Left cardiac atrium (tissue), 4 donors: ENCODE measurements around the gene STXBP3. TPM values are rescaled to one million over a fixed set of nuclear protein-coding genes. Genes with fewer than 3 reads are reported as not detected.
A peak's percentile ranks its signal among the peaks of the same experiment; 100 is the strongest.
"Not testable (repeated sequence)": the region's sequence is repeated elsewhere in the genome, so short reads cannot be mapped to it uniquely, and the experiment has no call there.

ENCODE experiments used
- ATAC-seq, 2 donors: fragments of 200-7000 bp; cut with Tn5 transposase; one replicate each; pipeline ENCODE4 v1.9.1; 2020; ENCODE audit warnings: mild to moderate bottlenecking in 2 of 2, moderate library complexity in 2 of 2
- DNase-seq: peaks from one replicate; pipeline ENCODE4 v3.0.0-alpha.2; 2020
- intact Hi-C, 2 donors: fragments of 100-400 bp; cut with DNase I; formaldehyde crosslinking; loops; one replicate each; pipeline versions ENCODE4 v1.14.1 to v1.15.1; 2022 to 2023
- total RNA-seq, 2 donors: library from RNA; stranded (reverse); fragmentation: NEBNext Ultra II Directional; extraction: Animal tissue kit (Norgen Biotek cat#: 25700); gene quantifications; one replicate each; pipeline ENCODE4 v1.2.1, GENCODE V29; 2021
- donor health status: DM: no; HTN: yes; CAD: no.
- donor health status: DM: no; HTN: yes; CAD: no; lungs with severe emphysema.
- donor health status: DM: yes; HTN: yes; CAD: no.
- donor health status: Dilated cardiomyopathy.

The STXBP3 gene
- total RNA-seq, 2 donors from 2014 or later = 27.7 to 30.4 TPM

GRCh38 chr1:108781575-108781944 lies 35.1 kb downstream of the STXBP3 start:
- DNase-seq, intact Hi-C loops, ATAC-seq: not testable (repeated sequence)

DNA sequence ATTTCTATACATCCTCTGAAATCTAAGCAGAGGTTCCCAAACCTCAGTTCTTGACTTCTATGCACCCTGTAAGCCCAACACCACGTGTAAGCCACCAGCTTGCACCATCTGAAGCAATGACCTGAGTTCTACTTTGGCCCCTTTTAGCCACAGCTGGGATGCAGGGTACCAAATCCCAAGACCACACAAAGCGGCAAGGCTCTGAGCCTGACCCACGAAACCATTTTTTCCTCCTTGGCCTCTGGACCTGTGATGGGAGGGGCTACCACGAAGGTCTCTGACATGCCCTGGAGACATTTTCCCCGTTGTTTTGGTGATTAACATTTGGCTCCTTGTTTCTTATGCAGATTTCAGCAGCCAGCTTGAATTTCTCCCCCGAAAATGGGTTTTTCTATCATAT lies 38.8 kb downstream of the STXBP3 start:
- ATAC-seq (no peak), DNase-seq (no peak)
- intact Hi-C loops = no loop called here

- DNase-seq = no peak
- ATAC-seq = no peak
- intact Hi-C loops = no loop called here
These were observed 39.4 kb downstream of the STXBP3 start for GRCh38 chr1:108785880-108786279.

DNA sequence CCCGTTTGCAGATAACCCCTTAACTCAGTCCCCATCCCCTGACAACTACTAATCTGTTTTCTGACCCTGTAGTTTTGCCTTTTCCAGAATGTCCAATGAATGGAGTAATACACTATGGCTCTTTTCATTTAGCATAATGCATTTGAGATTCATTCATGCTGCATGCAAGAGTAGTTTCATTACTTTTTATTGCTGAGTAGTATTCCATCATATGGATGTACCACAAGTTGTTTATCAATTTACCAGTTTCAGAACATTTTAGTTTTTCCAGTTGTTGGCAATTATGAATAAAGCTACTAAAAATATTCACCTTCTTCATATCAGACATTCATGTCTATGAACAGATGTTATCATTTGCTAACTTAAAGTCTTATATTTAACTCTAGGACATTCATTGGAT lies 45.3 kb downstream of the STXBP3 start:
- DNase-seq = no peak
- intact Hi-C loops = no loop called here

GRCh38 chr1:108792420-108792819 lies 45.9 kb downstream of the STXBP3 start:
- DNase-seq = no peak
- ATAC-seq = no peak
- intact Hi-C loops = no loop called here

More for the DNA sequence above, 45.3 kb downstream of the STXBP3 start:
- ATAC-seq = no peak

DNA sequence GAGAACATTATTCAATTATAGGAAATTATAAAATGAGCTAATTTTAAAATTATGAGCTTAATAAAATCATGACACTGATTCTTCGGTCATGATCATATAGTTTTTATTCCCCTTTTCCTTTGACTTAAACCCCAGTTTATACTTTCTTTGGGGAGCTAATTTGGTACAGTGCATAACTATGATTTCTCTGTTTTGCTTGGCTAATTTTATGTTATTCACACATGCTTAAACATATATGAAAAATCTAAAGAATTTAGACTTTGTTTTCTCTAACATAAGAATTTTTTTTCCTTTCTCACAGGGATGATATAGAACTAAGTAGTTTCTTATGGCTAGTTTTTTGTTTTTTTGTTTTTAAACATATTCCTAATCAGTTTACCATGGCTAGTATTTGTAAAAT lies 52.5 kb downstream of the STXBP3 start:
- no peak for ATAC-seq
- no peak for DNase-seq
- intact Hi-C loops = no loop called here

DNA sequence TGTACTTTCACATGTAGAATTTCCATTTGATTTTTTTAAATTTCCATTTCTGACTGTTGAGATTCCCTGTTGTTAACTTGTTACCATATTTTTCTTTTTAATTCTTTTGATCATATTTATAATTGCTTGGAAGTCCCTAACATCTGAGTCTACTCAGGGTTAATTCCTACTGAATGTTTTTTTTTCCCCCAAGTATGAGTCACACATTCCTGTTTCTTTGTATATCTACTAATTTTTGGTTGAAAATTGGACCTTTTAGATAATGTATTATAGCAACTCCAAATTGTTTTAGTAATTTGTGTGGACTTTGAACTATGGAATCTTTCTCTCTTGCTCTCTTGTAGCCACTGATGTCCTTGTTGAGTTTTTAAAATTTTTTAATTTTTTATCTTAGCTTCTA lies 54.6 kb downstream of the STXBP3 start:
- DNase-seq = no peak
- intact Hi-C loops = no loop called here
- ATAC-seq = no peak

DNA sequence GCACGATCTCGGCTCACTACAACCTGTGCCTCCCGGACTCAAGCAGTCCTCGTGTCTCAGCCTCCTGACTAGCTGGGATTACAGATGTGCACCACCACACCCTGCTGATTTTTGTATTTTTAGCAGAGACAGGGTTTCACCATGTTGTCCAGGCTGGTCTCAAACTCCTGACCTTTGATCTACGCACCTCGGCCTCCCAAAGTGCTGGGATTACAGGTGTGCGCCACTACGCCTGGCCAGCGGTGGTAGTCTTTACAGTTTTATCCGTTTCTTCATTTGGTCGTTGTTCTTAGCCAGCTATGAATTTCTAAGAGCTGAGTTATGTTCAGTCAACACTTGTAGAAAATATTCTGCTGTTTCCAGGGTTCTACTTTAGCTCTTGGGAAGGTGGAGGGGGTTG lies 57.1 kb downstream of the STXBP3 start:
- ATAC-seq = no peak
- intact Hi-C loops = no loop called here

DNA sequence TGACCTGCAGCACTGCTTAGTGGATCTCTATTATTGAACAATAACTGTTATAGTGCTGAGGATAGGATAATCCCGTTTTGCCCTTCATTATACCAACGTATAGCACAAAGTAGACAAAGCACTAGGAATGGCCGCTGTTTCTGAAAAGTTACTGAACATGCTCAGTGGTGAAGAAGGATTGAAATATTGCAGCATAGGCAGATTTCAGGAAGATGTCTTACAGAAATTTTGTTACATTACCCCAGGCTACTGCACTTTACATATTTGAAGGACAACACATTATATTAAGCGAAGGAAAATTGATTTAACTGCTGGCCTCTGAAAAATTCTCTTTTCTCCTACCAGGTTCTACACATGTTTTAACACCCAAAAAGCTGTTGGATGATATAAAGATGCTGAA lies 62.0 kb downstream of the STXBP3 start:
- no peak for ATAC-seq
- no peak for DNase-seq
- intact Hi-C loops = no loop called here

More for the DNA sequence above, 57.1 kb downstream of the STXBP3 start:
- DNase-seq = no peak

GRCh38 chr1:108811611-108812010 lies 65.1 kb downstream of the STXBP3 start:
- ATAC-seq (no peak), DNase-seq (no peak)
- intact Hi-C loops = no loop called here

- intact Hi-C loops = no loop called here
These were observed 66.9 kb downstream of the STXBP3 start for GRCh38 chr1:108813326-108813725.

GRCh38 chr1:108814343-108815125 lies 68.1 kb downstream of the STXBP3 start:
- DNase-seq (no peak), ATAC-seq (peak; percentile 18 to 64)
- intact Hi-C loops = no loop called here

More at GRCh38 chr1:108813326-108813725, 66.9 kb downstream of the STXBP3 start:
- DNase-seq = no peak
- no peak for ATAC-seq

GRCh38 chr1:108815566-108815965 lies 69.1 kb downstream of the STXBP3 start:
- intact Hi-C loops = no loop called here
- DNase-seq (no peak), ATAC-seq (no peak)

DNA sequence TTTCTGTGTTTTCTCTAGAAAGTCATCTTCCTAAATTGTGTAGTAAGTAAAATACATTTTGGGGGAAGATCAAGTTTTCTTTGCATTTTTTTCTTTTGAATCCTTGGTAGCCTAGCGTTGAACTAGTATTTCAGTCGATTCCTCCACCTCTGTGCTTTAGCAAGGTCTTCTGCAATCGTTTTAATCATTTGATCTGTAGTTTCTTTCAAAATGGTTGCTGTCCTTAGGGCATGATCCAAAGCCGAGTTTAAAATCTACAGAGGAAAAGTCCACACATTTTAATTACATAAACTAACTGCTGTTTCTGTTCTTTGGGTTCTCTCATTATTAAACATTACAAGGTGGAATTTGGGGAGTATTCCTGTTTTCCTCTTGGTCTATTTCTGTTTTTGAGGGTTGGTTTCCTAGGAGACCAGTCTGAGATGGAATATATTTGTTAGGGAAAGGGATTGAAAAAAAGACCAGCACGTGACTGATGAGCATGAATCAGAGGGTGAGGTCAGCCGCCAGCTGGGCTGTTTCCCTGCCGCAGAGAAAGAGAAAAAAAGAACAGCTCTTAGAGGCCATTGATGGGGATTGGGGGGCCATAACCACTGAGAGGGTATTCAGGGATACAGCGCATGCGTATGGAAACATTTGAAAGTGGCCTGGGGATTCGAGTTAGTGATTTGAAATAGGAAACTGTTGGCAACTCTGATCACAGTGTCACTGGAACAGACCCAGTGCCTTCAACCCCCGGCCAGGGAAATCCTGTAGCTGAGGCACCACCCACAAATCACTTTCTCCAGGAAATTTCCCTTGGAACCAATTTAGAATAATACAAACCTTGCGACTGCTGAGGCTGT lies 69.8 kb downstream of the STXBP3 start:
- peak; percentile 84 to 91 for ATAC-seq
- intact Hi-C loops = no loop called here
- peak; percentile 74 for DNase-seq

DNA sequence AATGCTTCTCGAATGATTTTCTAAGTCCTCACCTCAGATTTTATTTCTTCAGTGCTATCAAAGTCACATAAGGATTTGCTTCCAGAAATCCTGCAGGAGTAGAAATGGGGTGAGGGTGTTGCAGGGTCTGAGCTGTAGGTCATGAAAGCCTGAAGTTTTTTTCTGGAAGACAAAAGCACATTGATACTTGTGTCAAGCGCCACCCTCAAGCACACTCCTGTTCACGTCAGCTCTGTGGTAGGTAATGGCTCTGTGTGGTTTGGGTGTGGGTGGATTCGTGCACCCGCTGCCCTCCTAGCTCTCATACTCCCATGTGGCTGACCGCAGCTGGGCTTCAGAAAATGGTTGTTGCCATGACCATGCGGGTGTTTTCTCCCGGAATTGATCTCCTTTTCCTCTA lies 70.5 kb downstream of the STXBP3 start:
- ATAC-seq = peak in 1 of 2 donors; percentile 69
- intact Hi-C loops = no loop called here
- DNase-seq = no peak

- ATAC-seq (no peak), DNase-seq (no peak)
- intact Hi-C loops = no loop called here
These were observed 71.3 kb downstream of the STXBP3 start for GRCh38 chr1:108817811-108818210.

DNA sequence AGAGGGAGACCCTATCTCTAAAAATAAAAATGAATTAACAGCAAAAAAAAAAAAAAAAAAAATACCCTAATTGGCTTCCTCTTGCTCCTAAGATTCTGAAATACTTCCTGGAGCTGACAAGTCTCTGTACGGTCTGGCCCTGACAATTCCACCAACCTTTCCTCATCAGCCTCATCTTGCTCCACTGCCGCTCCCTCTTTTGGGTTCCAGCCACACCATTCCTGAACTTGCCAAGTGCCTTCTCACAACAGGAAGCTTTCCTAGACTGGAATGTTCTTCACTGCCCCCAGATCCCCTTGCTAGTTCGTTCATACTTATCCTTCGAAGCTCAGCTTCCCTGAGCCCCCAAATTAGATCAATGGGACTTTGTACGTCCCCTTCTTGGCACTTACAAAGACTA lies 73.4 kb downstream of the STXBP3 start:
- DNase-seq (no peak), ATAC-seq (no peak)
- intact Hi-C loops = no loop called here

DNA sequence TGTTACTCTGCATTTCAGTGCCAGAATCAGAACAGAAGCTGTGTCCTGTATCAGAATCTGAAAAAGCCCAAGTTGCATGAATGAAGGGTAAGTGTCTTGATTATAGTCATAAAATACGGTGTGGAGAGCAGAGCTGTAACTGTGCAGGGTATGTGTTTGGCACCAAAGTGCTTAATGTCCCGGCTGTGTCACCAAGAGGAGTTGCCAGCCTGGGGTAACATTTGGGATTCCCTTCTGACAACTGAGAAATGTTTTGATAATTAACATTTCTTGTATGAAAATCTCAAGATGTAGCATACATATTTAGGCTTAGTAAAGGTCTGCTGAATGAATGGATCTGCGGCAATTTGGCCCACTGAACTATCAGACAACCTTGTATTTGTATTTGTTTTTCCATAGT lies 77.2 kb downstream of the STXBP3 start:
- intact Hi-C loops = no loop called here
- DNase-seq (no peak), ATAC-seq (no peak)

DNA sequence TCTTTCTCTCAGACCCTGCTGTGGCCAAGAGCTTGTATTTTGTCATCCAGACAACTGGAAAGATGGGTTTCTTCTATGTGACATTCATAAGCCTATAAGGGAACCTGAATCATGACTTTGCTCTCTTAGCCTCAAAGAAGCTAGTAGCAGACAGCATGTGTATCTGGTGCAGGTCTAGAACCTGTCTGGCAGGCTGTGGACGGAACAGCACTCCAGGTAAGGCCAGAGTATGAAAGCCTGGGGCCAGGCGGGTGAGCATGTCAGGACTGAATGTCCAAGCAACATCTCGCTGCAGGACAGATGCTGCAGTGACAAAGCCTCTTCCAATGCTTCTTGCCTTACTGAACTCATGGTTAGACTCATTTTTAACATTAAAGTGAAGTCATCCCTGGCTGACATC lies 77.6 kb downstream of the STXBP3 start:
- ATAC-seq (no peak), DNase-seq (no peak)
- intact Hi-C loops = no loop called here

GRCh38 chr1:108826081-108826635 lies 79.7 kb downstream of the STXBP3 start:
- intact Hi-C loops = loop anchor here (1.0 to 5.0 kb wide), 2 partner anchors 71 to 72 kb away; no protein-coding TSS in a partner anchor
- no peak for DNase-seq
- no peak for ATAC-seq
